Kidney (tissue), 14 donors: Measurements from ENCODE around the gene FBXL2. TPM values are rescaled to one million over a fixed set of nuclear protein-coding genes. Genes with fewer than 3 reads are reported as not detected.

Source experiments
- DNase-seq, 5 donors: peaks; one replicate each; pipeline ENCODE4 v3.0.0-alpha.2; 2013 to 2020
- FAIRE-seq: peaks from 2 replicates; lab custom pipeline; 2012; peaks lifted over from hg19 to GRCh38; lab: Jason Lieb, UNC
- H3K27ac ChIP-seq, 2 donors: one replicate each; pipeline ENCODE4 v1.7.0; 2013; ENCODE audit warnings: low read depth in 2 of 2, low read length in 2 of 2, inconsistent platforms in 1 of 2
- H3K27me3 ChIP-seq: one replicate; pipeline ENCODE4 v1.7.1; 2013; ENCODE audit warnings: low read length, inconsistent platforms; ENCODE audit not compliant: control insufficient read depth, insufficient read depth
- H3K36me3 ChIP-seq, 3 donors: one replicate each; pipeline versions ENCODE4 v1.7.0 to v1.7.1; 2013; ENCODE audit warnings: low read length in 3 of 3, control low read depth in 1 of 3, inconsistent platforms in 1 of 3; ENCODE audit not compliant: insufficient read depth in 3 of 3, control insufficient read depth in 2 of 3
- H3K4me1 ChIP-seq, 3 donors: one replicate each; pipeline versions ENCODE4 v1.7.0 to v1.7.1; 2013; ENCODE audit warnings: low read length in 3 of 3, inconsistent platforms in 1 of 3, low read depth in 1 of 3; ENCODE audit not compliant: control insufficient read depth in 2 of 3, insufficient read depth in 2 of 3
- H3K4me3 ChIP-seq, 3 donors: one replicate each; pipeline versions ENCODE4 v1.7.0 to v1.8.1; 2013; ENCODE audit warnings: low read length in 3 of 3, control low read depth in 1 of 3, inconsistent platforms in 1 of 3
- H3K9ac ChIP-seq, 3 donors: one replicate each; pipeline versions ENCODE4 v1.7.0 to v1.7.1; 2013; ENCODE audit warnings: low read length in 3 of 3, control low read depth in 1 of 3, inconsistent platforms in 1 of 3
- H3K9me3 ChIP-seq, 3 donors: one replicate each; pipeline versions ENCODE4 v1.7.0 to v1.7.1; 2013; ENCODE audit warnings: low read length in 3 of 3, control low read depth in 1 of 3, inconsistent platforms in 1 of 3; ENCODE audit not compliant: control insufficient read depth in 2 of 3, insufficient read depth in 1 of 3
- CTCF ChIP-seq: IDR thresholded peaks from 3 replicates; pipeline ENCODE4 v1.5.1; 2012; ENCODE audit warnings: mild to moderate bottlenecking, moderate library complexity, borderline replicate concordance; ENCODE audit not compliant: insufficient read depth; ENCODE audit errors: extremely low read depth
- intact Hi-C: fragments of 100-400 bp; cut with DNase I; formaldehyde crosslinking; loops from one replicate; pipeline ENCODE4 v1.11.1; 2022
- polyA plus RNA-seq: library from polyadenylated mRNA; stranded (reverse); fragments of 350-450 nt; fragmentation: Illumina TruSeq; extraction: RNeasy Lipid Tissue Mini Kit (QIAGEN cat#74804); gene quantifications from one replicate; pipeline ENCODE4 v1.2.3, GENCODE V29; 2014; ENCODE audit warnings: low read depth, low replicate concordance; ENCODE audit not compliant: insufficient read depth
- total RNA-seq: library from RNA; stranded (reverse); fragmentation: NEBNext Ultra II Directional; extraction: Animal tissue kit (Norgen Biotek cat#: 25700); gene quantifications from one replicate; pipeline ENCODE4 v1.2.1, GENCODE V29; 2021
- donor health status: control.
- donor health status: control.
- donor health status: control.
- donor health status: control.
- donor health status: control.
- donor health status: DM: yes; HTN: yes; CAD: no.
- donor health status: Normal renal cell carcinoma (clear cell type).

FBXL2 gene
- total and polyA plus RNA-seq, 2 donors from 2014 or later, result 10.8 to 18.3 TPM

- Histone ChIP-seq H3K9me3 (no peaks in the 10 kb centered on the region), H3K27ac (no peak overlapping the region), H3K9ac (no peak overlapping the region), H3K4me1 (no peaks in the 10 kb centered on the region), H3K36me3 (no peaks in the 10 kb centered on the region), H3K27me3 (no peaks in the 10 kb centered on the region), H3K4me3 (no peak overlapping the region)
- no peak for FAIRE-seq
- no peak for TF ChIP-seq CTCF
- intact Hi-C loops, result no loop called here
- no peak for DNase-seq
These were observed 81.0 kb downstream of the FBXL2 start for GRCh38 chr3:33358172-33358781.

DNA sequence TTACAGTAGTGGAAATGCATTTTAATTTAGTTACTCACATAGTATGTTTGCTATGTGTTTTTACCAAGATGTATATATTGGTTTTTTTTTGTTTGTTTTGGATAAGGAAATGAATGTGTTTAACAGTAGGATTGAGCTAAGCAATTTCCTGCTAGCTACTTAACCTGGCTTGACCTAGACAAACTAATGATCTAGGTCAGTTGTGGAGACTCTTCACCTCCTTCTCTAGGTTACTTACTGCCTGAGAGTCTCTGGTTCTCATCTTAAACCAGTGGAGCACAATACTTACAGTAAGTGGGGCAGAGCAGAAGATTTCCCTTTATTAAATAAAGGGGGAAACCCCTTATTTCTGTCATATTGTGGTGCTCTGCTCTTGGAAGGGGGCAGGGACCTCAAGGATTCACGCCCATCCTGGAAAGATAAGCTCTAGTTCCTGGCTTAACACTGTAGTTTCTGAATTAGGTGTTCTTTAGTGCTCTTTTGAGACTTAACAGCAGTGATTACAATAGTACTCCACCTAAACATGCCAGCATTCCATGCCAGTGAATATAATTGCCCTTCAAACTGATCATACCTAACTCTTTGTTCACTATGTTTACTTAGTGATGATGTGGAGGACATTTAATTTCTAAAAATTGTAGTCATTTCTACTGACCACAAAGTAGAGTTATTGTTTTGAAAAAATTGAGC, 83.0 kb downstream of the FBXL2 start:
- no peak overlapping the region for H3K4me3 ChIP-seq
- no peaks in the 10 kb centered on the region for H3K4me1 ChIP-seq
- no peak for TF ChIP-seq CTCF
- no peaks in the 10 kb centered on the region for H3K9me3 ChIP-seq
- no peaks in the 10 kb centered on the region for H3K27me3 ChIP-seq
- FAIRE-seq (no peak), DNase-seq (no peak)
- H3K27ac ChIP-seq, result no peak overlapping the region
- intact Hi-C loops, result no loop called here
- H3K9ac ChIP-seq, result no peak overlapping the region
- H3K36me3 ChIP-seq, result no peaks in the 10 kb centered on the region

GRCh38 chr3:33363113-33363800, 86.0 kb downstream of the FBXL2 start:
- no peak overlapping the region for H3K9ac ChIP-seq
- FAIRE-seq (no peak), DNase-seq (no peak)
- no peak for TF ChIP-seq CTCF
- intact Hi-C loops, result no loop called here
- no peak overlapping the region for H3K4me3 ChIP-seq
- H3K36me3 ChIP-seq, result no peaks in the 10 kb centered on the region
- H3K4me1 ChIP-seq, result no peaks in the 10 kb centered on the region
- H3K27ac ChIP-seq, result no peak overlapping the region
- H3K9me3 ChIP-seq, result no peaks in the 10 kb centered on the region
- H3K27me3 ChIP-seq, result no peaks in the 10 kb centered on the region
